ENCODE results near the gene FBXO36.

FBXO36 gene

GRCh38 chr2:230053753-230054478 is 131.6 kb downstream of the FBXO36 start:
- no peak for DNase-seq

GRCh38 chr2:230060672-230061293 is 138.5 kb downstream of the FBXO36 start:
- DNase-seq = no peak
